GM12892 (cell line): Measurements from ENCODE around the gene NFKBIB.

Source experiments
- POLR2A ChIP-seq: IDR thresholded peaks from 2 replicates; pipeline ENCODE4 v1.6.1; 2011; ENCODE audit warnings: low read depth, low read length, control low read depth
- TAF1 ChIP-seq: IDR thresholded peaks from 2 replicates; pipeline ENCODE4 v1.6.1; 2011; ENCODE audit warnings: low read depth, mild to moderate bottlenecking, control low read depth, low read length, borderline replicate concordance

GRCh38 chr19:38889803-38890202 lies 10.0 kb upstream of the NFKBIB start:
- TF ChIP-seq POLR2A (no peak), TAF1 (no peak)
